GM23338 (cell line): ENCODE measurements around the gene RAD9B.
"Not testable (repeated sequence)": the region's sequence is repeated elsewhere in the genome, so short reads cannot be mapped to it uniquely, and the experiment has no call there.

Experiments used
- CTCF ChIP-seq, 2 experiments: fragments of 200-600 bp in 1 of 2; sonication (generic) in 1 of 2; conservative IDR thresholded peaks; 2 replicates each; pipeline versions ENCODE4 v1.5.1 to v1.6.1; 2016 to 2017; ENCODE audit warnings: antibody characterized with exemption in 2 of 2, low read depth in 2 of 2, mild to moderate bottlenecking in 2 of 2, moderate library complexity in 1 of 2
- ETS1 ChIP-seq: IDR thresholded peaks from 2 replicates; pipeline ENCODE4 v1.6.1; 2016; ENCODE audit warnings: antibody characterized with exemption
- EZH2 ChIP-seq: fragments of 200-600 bp; sonication (generic); IDR thresholded peaks from one replicate; pipeline ENCODE4 v1.8.0; 2017; ENCODE audit warnings: antibody characterized with exemption, mild to moderate bottlenecking, low read depth; ENCODE audit not compliant: unreplicated experiment
- EZH2phosphoT487 ChIP-seq: fragments of 200-600 bp; sonication (generic); IDR thresholded peaks from one replicate; pipeline ENCODE4 v1.8.1; 2018; ENCODE audit warnings: antibody characterized with exemption; ENCODE audit not compliant: unreplicated experiment
- JUNB ChIP-seq: IDR thresholded peaks from one replicate; pipeline ENCODE4 v1.6.1; 2016; ENCODE audit warnings: antibody characterized with exemption; ENCODE audit not compliant: unreplicated experiment
- POLR2AphosphoS5 ChIP-seq: IDR thresholded peaks from 2 replicates; pipeline ENCODE4 v1.6.1; 2016; ENCODE audit warnings: antibody characterized with exemption, low read depth
- STAT1 ChIP-seq: IDR thresholded peaks from one replicate; pipeline ENCODE4 v1.6.1; 2016; ENCODE audit warnings: antibody characterized with exemption; ENCODE audit not compliant: unreplicated experiment
- TF ChIP-seq, protein P1 (sequence below): IDR thresholded peaks from one replicate; pipeline ENCODE4 v1.6.1; 2018; ENCODE audit warnings: antibody characterized with exemption; ENCODE audit not compliant: unreplicated experiment
- TF ChIP-seq, protein P2 (sequence below): fragments of 250-450 bp; sonication (Bioruptor Pico); IDR thresholded peaks from 2 replicates; pipeline ENCODE4 v1.5.0; 2020; ENCODE audit warnings: mild to moderate bottlenecking, moderate library complexity

DNA sequence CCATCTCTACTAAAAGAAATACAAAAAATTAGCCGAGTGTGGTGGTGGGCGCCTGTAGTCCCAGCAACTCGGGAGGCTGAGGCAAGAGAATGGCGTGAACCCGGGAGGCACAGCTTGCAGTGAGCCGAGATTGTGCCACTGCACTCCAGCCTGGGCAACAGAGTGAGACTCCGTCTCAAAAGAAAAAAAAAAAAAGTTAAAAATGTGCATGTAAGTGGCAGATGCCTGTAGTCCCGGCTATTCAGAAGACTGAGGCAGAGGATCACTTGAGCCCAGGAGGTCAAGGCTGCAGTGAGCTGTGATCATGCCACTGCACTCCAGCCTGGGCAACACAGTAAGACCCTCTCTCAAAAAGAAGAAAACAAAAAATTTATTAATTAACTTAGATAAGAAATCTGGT lies 15.9 kb downstream of the RAD9B start:
- not testable (repeated sequence) for TF ChIP-seq CTCF (conservative IDR thresholded peaks at IDR 0.05; ENCODE audit: low read depth in 2 of 2); EZH2; POLR2AphosphoS5; ETS1; EZH2phosphoT487; JUNB; STAT1
- TF ChIP-seq, protein P1, sequence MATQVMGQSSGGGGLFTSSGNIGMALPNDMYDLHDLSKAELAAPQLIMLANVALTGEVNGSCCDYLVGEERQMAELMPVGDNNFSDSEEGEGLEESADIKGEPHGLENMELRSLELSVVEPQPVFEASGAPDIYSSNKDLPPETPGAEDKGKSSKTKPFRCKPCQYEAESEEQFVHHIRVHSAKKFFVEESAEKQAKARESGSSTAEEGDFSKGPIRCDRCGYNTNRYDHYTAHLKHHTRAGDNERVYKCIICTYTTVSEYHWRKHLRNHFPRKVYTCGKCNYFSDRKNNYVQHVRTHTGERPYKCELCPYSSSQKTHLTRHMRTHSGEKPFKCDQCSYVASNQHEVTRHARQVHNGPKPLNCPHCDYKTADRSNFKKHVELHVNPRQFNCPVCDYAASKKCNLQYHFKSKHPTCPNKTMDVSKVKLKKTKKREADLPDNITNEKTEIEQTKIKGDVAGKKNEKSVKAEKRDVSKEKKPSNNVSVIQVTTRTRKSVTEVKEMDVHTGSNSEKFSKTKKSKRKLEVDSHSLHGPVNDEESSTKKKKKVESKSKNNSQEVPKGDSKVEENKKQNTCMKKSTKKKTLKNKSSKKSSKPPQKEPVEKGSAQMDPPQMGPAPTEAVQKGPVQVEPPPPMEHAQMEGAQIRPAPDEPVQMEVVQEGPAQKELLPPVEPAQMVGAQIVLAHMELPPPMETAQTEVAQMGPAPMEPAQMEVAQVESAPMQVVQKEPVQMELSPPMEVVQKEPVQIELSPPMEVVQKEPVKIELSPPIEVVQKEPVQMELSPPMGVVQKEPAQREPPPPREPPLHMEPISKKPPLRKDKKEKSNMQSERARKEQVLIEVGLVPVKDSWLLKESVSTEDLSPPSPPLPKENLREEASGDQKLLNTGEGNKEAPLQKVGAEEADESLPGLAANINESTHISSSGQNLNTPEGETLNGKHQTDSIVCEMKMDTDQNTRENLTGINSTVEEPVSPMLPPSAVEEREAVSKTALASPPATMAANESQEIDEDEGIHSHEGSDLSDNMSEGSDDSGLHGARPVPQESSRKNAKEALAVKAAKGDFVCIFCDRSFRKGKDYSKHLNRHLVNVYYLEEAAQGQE: not testable (repeated sequence)
- TF ChIP-seq, protein P2, sequence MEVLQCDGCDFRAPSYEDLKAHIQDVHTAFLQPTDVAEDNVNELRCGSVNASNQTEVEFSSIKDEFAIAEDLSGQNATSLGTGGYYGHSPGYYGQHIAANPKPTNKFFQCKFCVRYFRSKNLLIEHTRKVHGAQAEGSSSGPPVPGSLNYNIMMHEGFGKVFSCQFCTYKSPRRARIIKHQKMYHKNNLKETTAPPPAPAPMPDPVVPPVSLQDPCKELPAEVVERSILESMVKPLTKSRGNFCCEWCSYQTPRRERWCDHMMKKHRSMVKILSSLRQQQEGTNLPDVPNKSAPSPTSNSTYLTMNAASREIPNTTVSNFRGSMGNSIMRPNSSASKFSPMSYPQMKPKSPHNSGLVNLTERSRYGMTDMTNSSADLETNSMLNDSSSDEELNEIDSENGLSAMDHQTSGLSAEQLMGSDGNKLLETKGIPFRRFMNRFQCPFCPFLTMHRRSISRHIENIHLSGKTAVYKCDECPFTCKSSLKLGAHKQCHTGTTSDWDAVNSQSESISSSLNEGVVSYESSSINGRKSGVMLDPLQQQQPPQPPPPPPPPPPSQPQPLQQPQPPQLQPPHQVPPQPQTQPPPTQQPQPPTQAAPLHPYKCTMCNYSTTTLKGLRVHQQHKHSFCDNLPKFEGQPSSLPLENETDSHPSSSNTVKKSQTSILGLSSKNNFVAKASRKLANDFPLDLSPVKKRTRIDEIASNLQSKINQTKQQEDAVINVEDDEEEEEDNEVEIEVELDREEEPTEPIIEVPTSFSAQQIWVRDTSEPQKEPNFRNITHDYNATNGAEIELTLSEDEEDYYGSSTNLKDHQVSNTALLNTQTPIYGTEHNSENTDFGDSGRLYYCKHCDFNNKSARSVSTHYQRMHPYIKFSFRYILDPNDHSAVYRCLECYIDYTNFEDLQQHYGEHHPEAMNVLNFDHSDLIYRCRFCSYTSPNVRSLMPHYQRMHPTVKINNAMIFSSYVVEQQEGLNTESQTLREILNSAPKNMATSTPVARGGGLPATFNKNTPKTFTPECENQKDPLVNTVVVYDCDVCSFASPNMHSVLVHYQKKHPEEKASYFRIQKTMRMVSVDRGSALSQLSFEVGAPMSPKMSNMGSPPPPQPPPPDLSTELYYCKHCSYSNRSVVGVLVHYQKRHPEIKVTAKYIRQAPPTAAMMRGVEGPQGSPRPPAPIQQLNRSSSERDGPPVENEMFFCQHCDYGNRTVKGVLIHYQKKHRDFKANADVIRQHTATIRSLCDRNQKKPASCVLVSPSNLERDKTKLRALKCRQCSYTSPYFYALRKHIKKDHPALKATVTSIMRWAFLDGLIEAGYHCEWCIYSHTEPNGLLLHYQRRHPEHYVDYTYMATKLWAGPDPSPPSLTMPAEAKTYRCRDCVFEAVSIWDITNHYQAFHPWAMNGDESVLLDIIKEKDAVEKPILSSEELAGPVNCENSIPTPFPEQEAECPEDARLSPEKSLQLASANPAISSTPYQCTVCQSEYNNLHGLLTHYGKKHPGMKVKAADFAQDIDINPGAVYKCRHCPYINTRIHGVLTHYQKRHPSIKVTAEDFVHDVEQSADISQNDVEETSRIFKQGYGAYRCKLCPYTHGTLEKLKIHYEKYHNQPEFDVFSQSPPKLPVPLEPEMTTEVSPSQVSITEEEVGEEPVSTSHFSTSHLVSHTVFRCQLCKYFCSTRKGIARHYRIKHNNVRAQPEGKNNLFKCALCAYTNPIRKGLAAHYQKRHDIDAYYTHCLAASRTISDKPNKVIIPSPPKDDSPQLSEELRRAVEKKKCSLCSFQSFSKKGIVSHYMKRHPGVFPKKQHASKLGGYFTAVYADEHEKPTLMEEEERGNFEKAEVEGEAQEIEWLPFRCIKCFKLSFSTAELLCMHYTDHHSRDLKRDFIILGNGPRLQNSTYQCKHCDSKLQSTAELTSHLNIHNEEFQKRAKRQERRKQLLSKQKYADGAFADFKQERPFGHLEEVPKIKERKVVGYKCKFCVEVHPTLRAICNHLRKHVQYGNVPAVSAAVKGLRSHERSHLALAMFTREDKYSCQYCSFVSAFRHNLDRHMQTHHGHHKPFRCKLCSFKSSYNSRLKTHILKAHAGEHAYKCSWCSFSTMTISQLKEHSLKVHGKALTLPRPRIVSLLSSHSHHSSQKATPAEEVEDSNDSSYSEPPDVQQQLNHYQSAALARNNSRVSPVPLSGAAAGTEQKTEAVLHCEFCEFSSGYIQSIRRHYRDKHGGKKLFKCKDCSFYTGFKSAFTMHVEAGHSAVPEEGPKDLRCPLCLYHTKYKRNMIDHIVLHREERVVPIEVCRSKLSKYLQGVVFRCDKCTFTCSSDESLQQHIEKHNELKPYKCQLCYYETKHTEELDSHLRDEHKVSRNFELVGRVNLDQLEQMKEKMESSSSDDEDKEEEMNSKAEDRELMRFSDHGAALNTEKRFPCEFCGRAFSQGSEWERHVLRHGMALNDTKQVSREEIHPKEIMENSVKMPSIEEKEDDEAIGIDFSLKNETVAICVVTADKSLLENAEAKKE (CRISPR knock-in tag): not testable (repeated sequence)
